T-cell (primary cell): ENCODE results near the gene SLIT3. TPM values are rescaled to one million over a fixed set of nuclear protein-coding genes. Genes with fewer than 3 reads are reported as not detected.

Experiments
- ATAC-seq, 4 experiments: fragments of 200-7000 bp in 3 of 4; fragments of 150-1000 bp in 1 of 4; cut with Tn5 transposase; replicated peaks in 1 of 4; 1 replicate in 3 of 4; 2 replicates in 1 of 4; pipeline ENCODE4 v1.10.0; 2021; ENCODE audit warnings: moderate library complexity in 3 of 4, mild to moderate bottlenecking in 2 of 4, moderate number of reproducible peaks in 1 of 4
- CTCF ChIA-PET, 2 donors: fragments of 300-600 bp; sonication (Branson Sonifier 250); formaldehyde crosslinking; loops; one replicate each; lab custom pipeline; 2022; ENCODE audit warnings: antibody characterized with exemption in 2 of 2; lab: Charles Lee
- POLR2A ChIA-PET, 2 donors: fragments of 300-600 bp; sonication (Branson Sonifier 250); formaldehyde crosslinking; loops; one replicate each; lab custom pipeline; 2022; ENCODE audit warnings: antibody characterized with exemption in 2 of 2; lab: Charles Lee
- DNase-seq, 35 experiments: peaks; one replicate each; pipeline versions ENCODE4 v3.0.0 to v3.0.0-alpha.2; 2013 to 2023
- H3K27ac ChIP-seq: one replicate; pipeline ENCODE4 v1.5.1; 2013; ENCODE audit warnings: low read length
- H3K27me3 ChIP-seq, 2 experiments: replicated peaks in 1 of 2; 1 replicate in 1 of 2; 2 replicates in 1 of 2; pipeline versions ENCODE4 v1.6.1 to v1.7.0; 2013; ENCODE audit warnings: low read length in 1 of 2, mixed read lengths in 1 of 2; ENCODE audit not compliant: control insufficient read depth in 2 of 2, insufficient read depth in 2 of 2; ENCODE audit errors: extremely low read depth in 1 of 2
- H3K36me3 ChIP-seq, 2 donors: 1 replicate in 1 of 2; 2 replicates in 1 of 2; pipeline versions ENCODE4 v1.6.1 to v1.7.0; 2013; ENCODE audit warnings: low read length in 1 of 2; ENCODE audit not compliant: control insufficient read depth in 2 of 2, insufficient read depth in 1 of 2; ENCODE audit errors: extremely low read depth in 1 of 2
- H3K4me1 ChIP-seq, 2 experiments: 1 replicate in 1 of 2; 2 replicates in 1 of 2; pipeline versions ENCODE4 v1.6.1 to v1.7.0; 2013; ENCODE audit warnings: low read length in 2 of 2, mixed read lengths in 1 of 2; ENCODE audit not compliant: insufficient read depth in 2 of 2, control insufficient read depth in 1 of 2; ENCODE audit errors: extremely low read depth in 1 of 2
- H3K4me3 ChIP-seq, 2 donors: 1 replicate in 1 of 2; 2 replicates in 1 of 2; pipeline versions ENCODE4 v1.5.1 to v1.7.0; 2013; ENCODE audit warnings: mild to moderate bottlenecking in 2 of 2, low read length in 1 of 2, moderate library complexity in 1 of 2; ENCODE audit not compliant: control insufficient read depth in 1 of 2; ENCODE audit errors: extremely low read depth in 1 of 2
- H3K9me3 ChIP-seq: 2 replicates; pipeline ENCODE4 v1.7.0; 2013
- H3K27ac Mint-ChIP-seq, 2 donors: one replicate each; pipeline ENCODE4 v1.8.0; 2020 to 2021; ENCODE audit warnings: mild to moderate bottlenecking in 2 of 2, mixed read lengths in 2 of 2
- H3K27me3 Mint-ChIP-seq, 2 donors: one replicate each; pipeline ENCODE4 v1.8.0; 2021 to 2022; ENCODE audit warnings: mixed read lengths in 2 of 2
- H3K36me3 Mint-ChIP-seq: one replicate; pipeline ENCODE4 v1.8.0; 2021; ENCODE audit warnings: mixed read lengths
- H3K4me1 Mint-ChIP-seq, 3 donors: one replicate each; pipeline ENCODE4 v1.8.0; 2020 to 2022; ENCODE audit warnings: mixed read lengths in 3 of 3, mild to moderate bottlenecking in 1 of 3
- H3K4me3 Mint-ChIP-seq, 3 donors: one replicate each; pipeline ENCODE4 v1.8.0; 2020 to 2022; ENCODE audit warnings: mild to moderate bottlenecking in 3 of 3, mixed read lengths in 3 of 3, moderate library complexity in 3 of 3
- H3K9me3 Mint-ChIP-seq, 3 donors: one replicate each; pipeline ENCODE4 v1.8.0; 2020 to 2022; ENCODE audit warnings: mixed read lengths in 3 of 3
- WGBS: methylation state at CpG from one replicate; pipeline ENCODE4 v1.1.5; 2013; ENCODE audit warnings: missing lambda C conversion rate; ENCODE audit not compliant: insufficient coverage; 5-methylcytosine and 5-hydroxymethylcytosine counted together
- total RNA-seq, 35 experiments: library from RNA in 6 of 35; stranded (reverse) in 6 of 35; fragments of 120-200 nt in 1 of 35; gene quantifications; one replicate each; pipeline versions ENCODE4 v1.2.1 to v1.2.4 and lab custom pipeline; 2013 to 2026

The SLIT3 gene
- total RNA-seq, 5 donors from 2014 or later (not counting 1 experiment from before 2014, with no cell fraction given): 0.13 to 0.32 (median 0.13) TPM; not detected in 2

- CTCF ChIA-PET: no interaction called here
- WGBS: 100% methylated on average over 1 of the region's 3 CpGs
Observed at GRCh38 chr5:168961681-168962080, 339.3 kb downstream of the SLIT3 start.

GRCh38 chr5:168960497-168960896 lies 340.4 kb downstream of the SLIT3 start:
- POLR2A ChIA-PET: no interaction called here
- ATAC-seq (no peak), DNase-seq (no peak)
- H3K9me3 Mint-ChIP-seq: no peaks in the 10 kb centered on the region
- CTCF ChIA-PET: no interaction called here
- no peaks in the 10 kb centered on the region for H3K36me3 Mint-ChIP-seq
- H3K27ac Mint-ChIP-seq: no peak overlapping the region
- H3K4me3 Mint-ChIP-seq: no peak overlapping the region
- Histone ChIP-seq H3K36me3 (no peaks in the 10 kb centered on the region), H3K4me1 (no peaks in the 10 kb centered on the region), H3K27ac (no peak overlapping the region), H3K4me3 (no peak overlapping the region), H3K27me3 (peaks cover 0 to 6% of the 10 kb centered on the region in 2 experiments), H3K9me3 (no peaks in the 10 kb centered on the region)
- WGBS: no CpG with 5 or more reads among the region's 2 CpGs
- H3K27me3 Mint-ChIP-seq: no peaks in the 10 kb centered on the region
- peaks cover 0 to 5% (median 3%) of the 10 kb centered on the region in 3 donors for H3K4me1 Mint-ChIP-seq

More at GRCh38 chr5:168961681-168962080, 339.3 kb downstream of the SLIT3 start:
- Mint-ChIP-seq H3K36me3 (no peaks in the 10 kb centered on the region), H3K4me1 (peaks cover 0 to 5% (median 3%) of the 10 kb centered on the region in 3 donors), H3K4me3 (no peak overlapping the region), H3K9me3 (no peaks in the 10 kb centered on the region), H3K27me3 (no peaks in the 10 kb centered on the region), H3K27ac (no peak overlapping the region)
- H3K4me1 ChIP-seq: no peaks in the 10 kb centered on the region
- no peaks in the 10 kb centered on the region for H3K9me3 ChIP-seq
- H3K27me3 ChIP-seq: peaks cover 0 to 6% of the 10 kb centered on the region in 2 experiments
- no peaks in the 10 kb centered on the region for H3K36me3 ChIP-seq
- POLR2A ChIA-PET: no interaction called here
- no peak overlapping the region for H3K27ac ChIP-seq
- DNase-seq: no peak
- no peak for ATAC-seq
- no peak overlapping the region for H3K4me3 ChIP-seq

GRCh38 chr5:168953351-168953750 lies 347.6 kb downstream of the SLIT3 start:
- peaks cover 0 to 2% of the 10 kb centered on the region in 2 donors for H3K27me3 Mint-ChIP-seq
- ATAC-seq (no peak), DNase-seq (no peak)
- no peaks in the 10 kb centered on the region for H3K4me1 ChIP-seq
- no peaks in the 10 kb centered on the region for H3K9me3 Mint-ChIP-seq
- 85% methylated on average over 2 of the region's 5 CpGs for WGBS
- ChIA-PET CTCF (no interaction called here), POLR2A (no interaction called here)
- no peaks in the 10 kb centered on the region for H3K36me3 ChIP-seq
- no peak overlapping the region for H3K4me3 Mint-ChIP-seq
- no peak overlapping the region for H3K27ac Mint-ChIP-seq
- no peaks in the 10 kb centered on the region for H3K36me3 Mint-ChIP-seq
- H3K27ac ChIP-seq: no peak overlapping the region
- H3K4me1 Mint-ChIP-seq: peaks cover 0 to 3% (median 0%) of the 10 kb centered on the region in 3 donors
- H3K9me3 ChIP-seq: no peaks in the 10 kb centered on the region
- H3K27me3 ChIP-seq: no peaks in the 10 kb centered on the region
- no peak overlapping the region for H3K4me3 ChIP-seq

GRCh38 chr5:168952196-168952595 lies 348.7 kb downstream of the SLIT3 start:
- ChIA-PET POLR2A (no interaction called here), CTCF (no interaction called here)
- peaks cover 0 to 3% (median 0%) of the 10 kb centered on the region in 3 donors for H3K4me1 Mint-ChIP-seq
- no peak for ATAC-seq
- Histone ChIP-seq H3K4me3 (no peak overlapping the region), H3K27ac (no peak overlapping the region), H3K4me1 (no peaks in the 10 kb centered on the region), H3K36me3 (no peaks in the 10 kb centered on the region), H3K9me3 (no peaks in the 10 kb centered on the region), H3K27me3 (no peaks in the 10 kb centered on the region)
- no peaks in the 10 kb centered on the region for H3K36me3 Mint-ChIP-seq
- H3K27ac Mint-ChIP-seq: no peak overlapping the region
- no peak overlapping the region for H3K4me3 Mint-ChIP-seq
- 82% methylated on average over 3 of the region's 6 CpGs for WGBS
- peaks cover 0 to 2% of the 10 kb centered on the region in 2 donors for H3K27me3 Mint-ChIP-seq
- no peaks in the 10 kb centered on the region for H3K9me3 Mint-ChIP-seq
- DNase-seq: no peak

- POLR2A ChIA-PET: no interaction called here
- CTCF ChIA-PET: no interaction called here
Observed at GRCh38 chr5:168951769-168952168, 349.2 kb downstream of the SLIT3 start.

GRCh38 chr5:168951356-168951755 lies 349.6 kb downstream of the SLIT3 start:
- ChIA-PET POLR2A (no interaction called here), CTCF (no interaction called here)
- ATAC-seq: no peak
- H3K4me1 Mint-ChIP-seq: peaks cover 0 to 3% (median 0%) of the 10 kb centered on the region in 3 donors
- no peak for DNase-seq
- Histone ChIP-seq H3K4me3 (no peak overlapping the region), H3K36me3 (no peaks in the 10 kb centered on the region), H3K9me3 (no peaks in the 10 kb centered on the region), H3K4me1 (no peaks in the 10 kb centered on the region), H3K27me3 (no peaks in the 10 kb centered on the region), H3K27ac (no peak overlapping the region)
- H3K36me3 Mint-ChIP-seq: no peaks in the 10 kb centered on the region
- H3K27me3 Mint-ChIP-seq: peaks cover 0 to 2% of the 10 kb centered on the region in 2 donors
- H3K9me3 Mint-ChIP-seq: no peaks in the 10 kb centered on the region
- H3K27ac Mint-ChIP-seq: no peak overlapping the region
- no peak overlapping the region for H3K4me3 Mint-ChIP-seq
- no CpG with 5 or more reads among the region's 1 CpG for WGBS

More at GRCh38 chr5:168951769-168952168, 349.2 kb downstream of the SLIT3 start:
- Mint-ChIP-seq H3K9me3 (no peaks in the 10 kb centered on the region), H3K4me1 (peaks cover 0 to 3% (median 0%) of the 10 kb centered on the region in 3 donors), H3K36me3 (no peaks in the 10 kb centered on the region), H3K27ac (no peak overlapping the region), H3K4me3 (no peak overlapping the region), H3K27me3 (peaks cover 0 to 2% of the 10 kb centered on the region in 2 donors)
- ATAC-seq: no peak
- no peaks in the 10 kb centered on the region for H3K27me3 ChIP-seq
- 93% methylated on average over 3 of the region's 5 CpGs for WGBS
- no peak overlapping the region for H3K4me3 ChIP-seq
- H3K4me1 ChIP-seq: no peaks in the 10 kb centered on the region
- no peak overlapping the region for H3K27ac ChIP-seq
- H3K9me3 ChIP-seq: no peaks in the 10 kb centered on the region
- no peak for DNase-seq
- H3K36me3 ChIP-seq: no peaks in the 10 kb centered on the region
